PFSK-1 (cell line): ENCODE measurements around the gene RASA3.

Source experiments
- FOXP2 ChIP-seq: optimal IDR thresholded peaks from 2 replicates; pipeline ENCODE3; 2011; ENCODE audit warnings: borderline replicate concordance, control low read depth, inconsistent platforms; ENCODE audit not compliant: insufficient read depth; ENCODE audit errors: extremely low read length, extremely low read depth
- POLR2AphosphoS5 ChIP-seq: IDR thresholded peaks from 2 replicates; pipeline ENCODE4 v1.6.1; 2012; ENCODE audit warnings: low read depth, mild to moderate bottlenecking, control low read depth, low read length, moderate library complexity
- REST ChIP-seq, 2 experiments: IDR thresholded peaks; 2 replicates each; pipeline versions ENCODE4 v1.6.1 to v1.8.0; 2011 to 2012; ENCODE audit warnings: low read depth in 2 of 2, low read length in 2 of 2, control low read depth in 1 of 2, inconsistent platforms in 1 of 2, mild to moderate bottlenecking in 1 of 2, moderate library complexity in 1 of 2; ENCODE audit not compliant: insufficient read depth in 1 of 2

GRCh38 chr13:113958373-113958772, 174.1 kb downstream of the RASA3 start:
- TF ChIP-seq FOXP2: no peak
- TF ChIP-seq POLR2AphosphoS5: no peak
- TF ChIP-seq REST (IDR thresholded peaks at IDR 0.05; ENCODE audit: insufficient read depth in 1 of 2, low read depth in 2 of 2, low read length in 2 of 2): no peak
